ENCODE data around the gene TBC1D5.

Gene TBC1D5

GRCh38 chr3:17444865-17445264, 297.6 kb downstream of the TBC1D5 start:
- Histone ChIP-seq H3K36me3 (ENCODE audit: control insufficient read depth, low read length) (no peaks in the 10 kb centered on the region), H3K4me1 (ENCODE audit: control insufficient read depth, low read length) (peaks cover 14% of the 10 kb centered on the region), H3K27ac (ENCODE audit: low read depth, low read length) (no peak overlapping the region), H4K20me1 (ENCODE audit: control insufficient read depth, insufficient read depth, low read depth, low read length) (no peaks in the 10 kb centered on the region), H3F3A (ENCODE audit: control insufficient read depth, insufficient read depth) (no peaks in the 10 kb centered on the region), H3K9me3 (ENCODE audit: control insufficient read depth, insufficient read depth, low read length) (no peaks in the 10 kb centered on the region), H3K9me2 (replicated peaks; ENCODE audit: control insufficient read depth, low read length) (no peaks in the 10 kb centered on the region), H3K4me3 (ENCODE audit: low read length) (no peak overlapping the region), H3K27me3 (ENCODE audit: control insufficient read depth, low read length) (no peaks in the 10 kb centered on the region), H3K4me2 (ENCODE audit: low read length) (no peak overlapping the region), H3K79me2 (ENCODE audit: control insufficient read depth, low read length) (no peaks in the 10 kb centered on the region)
- no peak for TF ChIP-seq CTCF (IDR thresholded peaks at IDR 0.05; ENCODE audit: low read depth, low read length, poor library complexity, severe bottlenecking)
- TF ChIP-seq EZH2phosphoT487 (IDR thresholded peaks at IDR 0.05; ENCODE audit: borderline replicate concordance, low read length): no peak

- TF ChIP-seq CTCF (IDR thresholded peaks at IDR 0.05; ENCODE audit: low read depth, low read length, poor library complexity, severe bottlenecking) (no peak), EZH2phosphoT487 (IDR thresholded peaks at IDR 0.05; ENCODE audit: borderline replicate concordance, low read length) (no peak)
- H3K27me3 ChIP-seq (ENCODE audit: control insufficient read depth, low read length): no peaks in the 10 kb centered on the region
Measured at GRCh38 chr3:17443142-17443541, 299.3 kb downstream of the TBC1D5 start.

DNA sequence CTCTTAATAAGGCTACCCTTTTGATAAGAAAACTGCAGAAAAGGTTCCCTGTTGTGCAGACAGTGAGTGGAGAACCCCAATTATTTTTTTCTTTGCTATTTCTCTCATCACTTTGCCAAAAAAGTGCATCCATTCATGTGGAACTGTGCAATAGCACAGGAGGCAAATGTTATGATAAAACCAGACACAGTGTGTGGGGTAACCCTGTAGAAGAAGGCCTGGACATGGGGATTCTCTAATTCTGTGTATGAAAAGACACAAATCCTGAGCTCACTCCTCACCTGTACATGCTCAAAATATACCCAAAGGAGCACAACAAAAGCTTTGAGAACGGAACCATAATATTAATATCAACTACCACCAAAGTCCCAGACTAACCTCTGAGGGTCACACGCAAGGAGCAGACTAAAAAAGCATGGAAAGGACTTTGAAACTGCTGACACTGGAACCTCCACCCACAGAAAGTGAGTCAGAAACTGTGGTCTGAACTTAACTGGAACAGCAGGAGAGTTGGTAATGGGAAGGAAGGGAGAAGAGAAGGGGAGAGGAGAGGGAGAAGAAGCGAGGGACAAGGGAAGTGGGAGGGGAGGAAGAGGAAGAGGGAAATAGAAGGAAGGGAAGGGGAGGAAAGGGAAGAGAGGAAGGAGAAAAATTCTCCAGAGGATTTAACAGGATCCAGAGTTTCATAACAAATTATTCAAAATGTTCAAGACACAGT, 299.9 kb downstream of the TBC1D5 start:
- H3K9me3 ChIP-seq (ENCODE audit: control insufficient read depth, insufficient read depth, low read length): no peaks in the 10 kb centered on the region
- H3K36me3 ChIP-seq (ENCODE audit: control insufficient read depth, low read length): no peaks in the 10 kb centered on the region
- no peaks in the 10 kb centered on the region for H4K20me1 ChIP-seq (ENCODE audit: control insufficient read depth, insufficient read depth, low read depth, low read length)
- H3K4me1 ChIP-seq (ENCODE audit: control insufficient read depth, low read length): no peaks in the 10 kb centered on the region
- no peaks in the 10 kb centered on the region for H3K9me2 ChIP-seq (replicated peaks; ENCODE audit: control insufficient read depth, low read length)
- no peak overlapping the region for H3K27ac ChIP-seq (ENCODE audit: low read depth, low read length)
- no peak overlapping the region for H3K4me2 ChIP-seq (ENCODE audit: low read length)
- H3F3A ChIP-seq (ENCODE audit: control insufficient read depth, insufficient read depth): no peaks in the 10 kb centered on the region
- H3K4me3 ChIP-seq (ENCODE audit: low read length): no peak overlapping the region
- H3K27me3 ChIP-seq (ENCODE audit: control insufficient read depth, low read length): no peaks in the 10 kb centered on the region
- TF ChIP-seq EZH2phosphoT487 (IDR thresholded peaks at IDR 0.05; ENCODE audit: borderline replicate concordance, low read length): no peak
- no peak for TF ChIP-seq CTCF (IDR thresholded peaks at IDR 0.05; ENCODE audit: low read depth, low read length, poor library complexity, severe bottlenecking)
- H3K79me2 ChIP-seq (ENCODE audit: control insufficient read depth, low read length): no peaks in the 10 kb centered on the region

More at GRCh38 chr3:17443142-17443541, 299.3 kb downstream of the TBC1D5 start:
- H3K27ac ChIP-seq (ENCODE audit: low read depth, low read length): no peak overlapping the region
- H3K9me3 ChIP-seq (ENCODE audit: control insufficient read depth, insufficient read depth, low read length): no peaks in the 10 kb centered on the region
- H4K20me1 ChIP-seq (ENCODE audit: control insufficient read depth, insufficient read depth, low read depth, low read length): no peaks in the 10 kb centered on the region
- no peaks in the 10 kb centered on the region for H3K79me2 ChIP-seq (ENCODE audit: control insufficient read depth, low read length)
- no peaks in the 10 kb centered on the region for H3F3A ChIP-seq (ENCODE audit: control insufficient read depth, insufficient read depth)
- H3K4me3 ChIP-seq (ENCODE audit: low read length): no peak overlapping the region
- H3K4me1 ChIP-seq (ENCODE audit: control insufficient read depth, low read length): peaks cover 3% of the 10 kb centered on the region
- H3K4me2 ChIP-seq (ENCODE audit: low read length): no peak overlapping the region
- H3K36me3 ChIP-seq (ENCODE audit: control insufficient read depth, low read length): no peaks in the 10 kb centered on the region
- no peaks in the 10 kb centered on the region for H3K9me2 ChIP-seq (replicated peaks; ENCODE audit: control insufficient read depth, low read length)
